DOHH2 (cell line): ENCODE results near the gene ABCA1.

Experiments used
- H3F3A ChIP-seq: fragments of 200-600 bp; sonication (generic), shearing (Covaris generic); 2 replicates; pipeline ENCODE4 v1.6.0; 2016; ENCODE audit warnings: antibody characterized with exemption, mild to moderate bottlenecking; ENCODE audit not compliant: control insufficient read depth, insufficient read depth
- H3K27ac ChIP-seq: fragments of 200-600 bp; sonication (generic); 2 replicates; pipeline ENCODE4 v1.5.1; 2014; ENCODE audit warnings: low read depth, mild to moderate bottlenecking, low read length, moderate library complexity
- H3K27me3 ChIP-seq: fragments of 200-600 bp; sonication (generic); 2 replicates; pipeline ENCODE4 v1.6.1; 2014; ENCODE audit warnings: mild to moderate bottlenecking, low read length, mixed read lengths; ENCODE audit not compliant: control insufficient read depth
- H3K36me3 ChIP-seq: fragments of 200-600 bp; sonication (generic); 2 replicates; pipeline ENCODE4 v1.6.1; 2014; ENCODE audit warnings: mild to moderate bottlenecking, low read length, moderate library complexity, mixed read lengths; ENCODE audit not compliant: control insufficient read depth
- H3K4me1 ChIP-seq: fragments of 200-600 bp; sonication (generic); 2 replicates; pipeline ENCODE4 v1.6.1; 2014; ENCODE audit warnings: mild to moderate bottlenecking, low read length, mixed read lengths; ENCODE audit not compliant: control insufficient read depth
- H3K4me2 ChIP-seq: fragments of 200-600 bp; sonication (generic); 2 replicates; pipeline ENCODE4 v1.6.0; 2014; ENCODE audit warnings: mild to moderate bottlenecking, low read length, moderate library complexity
- H3K4me3 ChIP-seq: fragments of 200-600 bp; sonication (generic); 2 replicates; pipeline ENCODE4 v1.5.1; 2014; ENCODE audit warnings: mild to moderate bottlenecking, low read length, mixed read lengths
- H3K79me2 ChIP-seq: fragments of 200-600 bp; sonication (generic); 2 replicates; pipeline ENCODE4 v1.6.1; 2014; ENCODE audit warnings: mild to moderate bottlenecking, low read length, mixed read lengths; ENCODE audit not compliant: control insufficient read depth
- H3K9me2 ChIP-seq: fragments of 200-600 bp; sonication (generic); replicated peaks from 2 replicates; pipeline ENCODE4 v1.6.1; 2014; ENCODE audit warnings: mild to moderate bottlenecking, low read length, mixed read lengths; ENCODE audit not compliant: control insufficient read depth
- H3K9me3 ChIP-seq: fragments of 200-600 bp; sonication (generic); 2 replicates; pipeline ENCODE4 v1.6.1; 2014; ENCODE audit warnings: antibody characterized with exemption, low read length, mixed read lengths; ENCODE audit not compliant: control insufficient read depth, insufficient read depth
- H4K20me1 ChIP-seq: fragments of 200-600 bp; sonication (generic); 2 replicates; pipeline ENCODE4 v1.6.0; 2014; ENCODE audit warnings: low read depth, mild to moderate bottlenecking, antibody characterized with exemption, low read length, moderate library complexity; ENCODE audit not compliant: control insufficient read depth, insufficient read depth
- CTCF ChIP-seq: fragments of 200-600 bp; sonication (generic); IDR thresholded peaks from one replicate; pipeline ENCODE4 v1.5.1; 2014; ENCODE audit warnings: antibody characterized with exemption, mild to moderate bottlenecking, low read depth, low read length; ENCODE audit not compliant: poor library complexity, severe bottlenecking
- EZH2phosphoT487 ChIP-seq: fragments of 200-600 bp; sonication (generic); IDR thresholded peaks from 2 replicates; pipeline ENCODE4 v1.6.1; 2017; ENCODE audit warnings: borderline replicate concordance, mild to moderate bottlenecking, antibody characterized with exemption, low read length, moderate library complexity, mixed read lengths

ABCA1 gene

GRCh38 chr9:104853683-104854082, 74.3 kb downstream of the ABCA1 start:
- Histone ChIP-seq H3K4me3 (no peak overlapping the region), H3K4me2 (no peak overlapping the region), H3K9me3 (no peaks in the 10 kb centered on the region), H4K20me1 (no peaks in the 10 kb centered on the region; the same call in none of the 2 replicates), H3K36me3 (peaks cover 77% of the 10 kb centered on the region), H3K27ac (no peak overlapping the region), H3K79me2 (no peaks in the 10 kb centered on the region), H3K9me2 (no peaks in the 10 kb centered on the region), H3K27me3 (no peaks in the 10 kb centered on the region), H3F3A (no peaks in the 10 kb centered on the region), H3K4me1 (no peaks in the 10 kb centered on the region)
- TF ChIP-seq CTCF (no peak), EZH2phosphoT487 (no peak)

- Histone ChIP-seq H3K9me3 (no peaks in the 10 kb centered on the region), H3K4me2 (no peak overlapping the region), H3F3A (no peaks in the 10 kb centered on the region), H3K4me3 (no peak overlapping the region), H3K27ac (no peak overlapping the region), H3K27me3 (no peaks in the 10 kb centered on the region), H4K20me1 (no peaks in the 10 kb centered on the region; the same call in none of the 2 replicates), H3K79me2 (no peaks in the 10 kb centered on the region), H3K9me2 (no peaks in the 10 kb centered on the region), H3K4me1 (no peaks in the 10 kb centered on the region), H3K36me3 (peaks cover 74% of the 10 kb centered on the region)
- TF ChIP-seq CTCF (no peak), EZH2phosphoT487 (no peak)
Observed at GRCh38 chr9:104853159-104853558, 74.8 kb downstream of the ABCA1 start.

GRCh38 chr9:104851546-104851920, 76.4 kb downstream of the ABCA1 start:
- Histone ChIP-seq H3K9me2 (no peaks in the 10 kb centered on the region), H3K79me2 (no peaks in the 10 kb centered on the region), H4K20me1 (no peaks in the 10 kb centered on the region; the same call in none of the 2 replicates), H3K9me3 (no peaks in the 10 kb centered on the region), H3K4me1 (no peaks in the 10 kb centered on the region), H3K27me3 (no peaks in the 10 kb centered on the region), H3K4me2 (no peak overlapping the region), H3K27ac (no peak overlapping the region), H3K36me3 (peaks cover 60% of the 10 kb centered on the region), H3K4me3 (no peak overlapping the region), H3F3A (no peaks in the 10 kb centered on the region)
- TF ChIP-seq EZH2phosphoT487 = no peak
- no peak for TF ChIP-seq CTCF
